SU-DHL-6 (cell line): ENCODE results near the gene HIVEP3.
"Not testable (repeated sequence)": the region's sequence is repeated elsewhere in the genome, so short reads cannot be mapped to it uniquely, and the experiment has no call there.

Source experiments
- H2AFZ ChIP-seq: fragments of 200-600 bp; sonication (generic); 2 replicates; pipeline ENCODE4 v1.6.1; 2014; ENCODE audit warnings: low read depth, mild to moderate bottlenecking, moderate library complexity, mixed read lengths, antibody characterized with exemption, low read length; ENCODE audit not compliant: severe bottlenecking
- H3F3A ChIP-seq: fragments of 200-600 bp; shearing (Covaris generic); 2 replicates; pipeline ENCODE4 v1.6.0; 2016; ENCODE audit warnings: antibody characterized with exemption, mild to moderate bottlenecking; ENCODE audit not compliant: insufficient read depth
- H3K27ac ChIP-seq: fragments of 200-600 bp; sonication (generic); 2 replicates; pipeline ENCODE4 v1.5.1; 2016; ENCODE audit warnings: low read depth, mild to moderate bottlenecking, low read length, moderate library complexity, mixed read lengths
- H3K27me3 ChIP-seq: fragments of 200-600 bp; sonication (generic), shearing (Covaris generic); 2 replicates; pipeline ENCODE4 v1.6.0; 2014; ENCODE audit warnings: mild to moderate bottlenecking, low read length
- H3K36me3 ChIP-seq: fragments of 200-600 bp; sonication (generic); 2 replicates; pipeline ENCODE4 v1.6.1; 2014; ENCODE audit warnings: mild to moderate bottlenecking, low read length, mixed read lengths
- H3K4me2 ChIP-seq: fragments of 300-600, 200-600 bp; shearing (Covaris generic), sonication (generic); 2 replicates; pipeline ENCODE4 v1.6.0; 2014; ENCODE audit warnings: low read length, low read depth, mild to moderate bottlenecking; ENCODE audit not compliant: poor library complexity, severe bottlenecking
- H3K4me3 ChIP-seq: fragments of 200-600 bp; sonication (generic); 2 replicates; pipeline ENCODE4 v1.5.1; 2014; ENCODE audit warnings: antibody characterized with exemption, low read length, mild to moderate bottlenecking, mixed read lengths; ENCODE audit not compliant: insufficient read depth, poor library complexity, severe bottlenecking
- H3K79me2 ChIP-seq: fragments of 200-600 bp; sonication (generic); 2 replicates; pipeline ENCODE4 v1.6.1; 2014; ENCODE audit warnings: mild to moderate bottlenecking, low read length, moderate library complexity; ENCODE audit not compliant: insufficient read depth
- H3K9ac ChIP-seq: fragments of 200-600 bp; sonication (generic); 2 replicates; pipeline ENCODE4 v1.7.0; 2014; ENCODE audit warnings: mild to moderate bottlenecking, low read length
- H3K9me2 ChIP-seq: fragments of 200-600 bp; sonication (generic); replicated peaks from 2 replicates; pipeline ENCODE4 v1.6.1; 2014; ENCODE audit warnings: low read length; ENCODE audit not compliant: insufficient read depth
- H3K9me3 ChIP-seq: fragments of 200-600 bp; sonication (generic); 2 replicates; pipeline ENCODE4 v1.6.1; 2014; ENCODE audit warnings: low read length, mixed read lengths; ENCODE audit not compliant: insufficient read depth
- H4K20me1 ChIP-seq: fragments of 200-600 bp; sonication (generic); 2 replicates; pipeline ENCODE4 v1.6.1; 2014; ENCODE audit warnings: low read depth, mild to moderate bottlenecking, antibody characterized with exemption, low read length, moderate library complexity, mixed read lengths
- EZH2phosphoT487 ChIP-seq: fragments of 200-600 bp; sonication (generic), shearing (Covaris generic); conservative IDR thresholded peaks from 2 replicates; pipeline ENCODE4 v1.6.1; 2018; ENCODE audit warnings: mild to moderate bottlenecking, antibody characterized with exemption, low read length, moderate library complexity, mixed read lengths
- TF ChIP-seq, protein P1 (sequence below): fragments of 200-600 bp; sonication (generic); IDR thresholded peaks from one replicate; pipeline ENCODE4 v1.5.1; 2017; ENCODE audit warnings: antibody characterized with exemption, mild to moderate bottlenecking, low read length, moderate library complexity; ENCODE audit not compliant: insufficient read depth, poor library complexity, severe bottlenecking

Gene HIVEP3

DNA sequence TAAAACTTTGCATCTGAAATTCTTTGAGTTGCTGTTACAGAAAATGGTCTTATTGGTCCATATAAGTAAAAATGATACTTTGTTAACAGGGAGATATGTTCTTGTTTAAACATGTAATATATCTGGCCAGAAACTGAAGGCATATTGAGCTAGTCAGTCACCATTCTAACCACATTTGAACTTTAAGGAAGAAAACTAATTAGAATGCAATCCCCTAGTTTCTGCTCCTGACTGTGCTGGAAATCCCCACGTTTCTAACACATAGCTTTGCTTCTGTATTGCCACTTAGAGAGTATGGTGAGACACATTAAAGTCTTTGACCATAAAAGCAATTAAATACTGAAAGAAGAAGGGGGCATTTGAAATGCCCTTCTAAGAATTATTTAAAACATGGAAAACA lies 32.1 kb upstream of the HIVEP3 start:
- Histone ChIP-seq H3K79me2 (no peaks in the 10 kb centered on the region), H3K27me3 (no peaks in the 10 kb centered on the region), H3K27ac (no peak overlapping the region), H3F3A (no peaks in the 10 kb centered on the region), H3K9me3 (no peaks in the 10 kb centered on the region; the same call in 1 of the 2 replicates), H3K9me2 (no peaks in the 10 kb centered on the region; the same call in 1 of the 2 replicates), H2AFZ (no peak overlapping the region), H4K20me1 (no peaks in the 10 kb centered on the region), H3K4me3 (no peak overlapping the region), H3K4me2 (no peak overlapping the region), H3K9ac (no peak overlapping the region), H3K36me3 (no peaks in the 10 kb centered on the region)
- TF ChIP-seq, protein P1, sequence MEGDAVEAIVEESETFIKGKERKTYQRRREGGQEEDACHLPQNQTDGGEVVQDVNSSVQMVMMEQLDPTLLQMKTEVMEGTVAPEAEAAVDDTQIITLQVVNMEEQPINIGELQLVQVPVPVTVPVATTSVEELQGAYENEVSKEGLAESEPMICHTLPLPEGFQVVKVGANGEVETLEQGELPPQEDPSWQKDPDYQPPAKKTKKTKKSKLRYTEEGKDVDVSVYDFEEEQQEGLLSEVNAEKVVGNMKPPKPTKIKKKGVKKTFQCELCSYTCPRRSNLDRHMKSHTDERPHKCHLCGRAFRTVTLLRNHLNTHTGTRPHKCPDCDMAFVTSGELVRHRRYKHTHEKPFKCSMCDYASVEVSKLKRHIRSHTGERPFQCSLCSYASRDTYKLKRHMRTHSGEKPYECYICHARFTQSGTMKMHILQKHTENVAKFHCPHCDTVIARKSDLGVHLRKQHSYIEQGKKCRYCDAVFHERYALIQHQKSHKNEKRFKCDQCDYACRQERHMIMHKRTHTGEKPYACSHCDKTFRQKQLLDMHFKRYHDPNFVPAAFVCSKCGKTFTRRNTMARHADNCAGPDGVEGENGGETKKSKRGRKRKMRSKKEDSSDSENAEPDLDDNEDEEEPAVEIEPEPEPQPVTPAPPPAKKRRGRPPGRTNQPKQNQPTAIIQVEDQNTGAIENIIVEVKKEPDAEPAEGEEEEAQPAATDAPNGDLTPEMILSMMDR = no peak

GRCh38 chr1:41945946-41946345 lies 27.2 kb upstream of the HIVEP3 start:
- H3K79me2 ChIP-seq, H3K9me2 ChIP-seq, H3F3A ChIP-seq, H3K9me3 ChIP-seq, H4K20me1 ChIP-seq, H3K4me2 ChIP-seq, H3K9ac ChIP-seq, H3K4me3 ChIP-seq, H2AFZ ChIP-seq, H3K27me3 ChIP-seq, H3K36me3 ChIP-seq, H3K27ac ChIP-seq: not testable (repeated sequence)

- Histone ChIP-seq H3K9ac (no peak overlapping the region), H4K20me1 (no peaks in the 10 kb centered on the region), H3K27me3 (no peaks in the 10 kb centered on the region), H3K4me2 (no peak overlapping the region), H3K79me2 (no peaks in the 10 kb centered on the region), H2AFZ (no peak overlapping the region), H3K4me3 (no peak overlapping the region), H3K9me2 (no peaks in the 10 kb centered on the region), H3K36me3 (no peaks in the 10 kb centered on the region), H3K9me3 (no peaks in the 10 kb centered on the region), H3F3A (no peaks in the 10 kb centered on the region), H3K27ac (no peak overlapping the region)
- no peak for TF ChIP-seq EZH2phosphoT487
- TF ChIP-seq, protein P1 = no peak
These were observed 25.0 kb upstream of the HIVEP3 start for GRCh38 chr1:41943717-41944116.

DNA sequence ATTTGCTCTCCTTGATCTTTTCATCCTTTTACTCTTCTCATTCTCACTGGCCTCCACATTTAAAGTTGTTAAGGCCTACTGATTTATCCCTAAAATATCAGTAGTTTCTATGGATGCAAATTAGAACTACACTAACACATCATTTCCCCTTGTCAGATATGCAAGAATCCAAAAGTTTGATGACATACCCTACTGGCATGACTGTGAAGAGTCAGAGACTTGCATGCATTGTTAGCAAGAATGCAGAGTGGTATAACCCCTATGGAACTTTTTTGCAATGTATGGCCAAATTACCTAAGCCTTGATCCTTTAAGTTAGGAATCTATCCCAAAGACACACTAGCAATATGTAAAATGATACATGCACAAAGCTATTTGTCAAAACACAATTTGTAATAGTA lies 23.6 kb upstream of the HIVEP3 start:
- no peak overlapping the region for H3K4me3 ChIP-seq
- no peaks in the 10 kb centered on the region for H3K9me2 ChIP-seq
- H3K27ac ChIP-seq = no peak overlapping the region
- H3F3A ChIP-seq = no peaks in the 10 kb centered on the region
- no peaks in the 10 kb centered on the region for H3K9me3 ChIP-seq
- H3K9ac ChIP-seq = no peak overlapping the region
- H4K20me1 ChIP-seq = no peaks in the 10 kb centered on the region
- H3K36me3 ChIP-seq = no peaks in the 10 kb centered on the region
- TF ChIP-seq EZH2phosphoT487 = no peak
- TF ChIP-seq, protein P1 = no peak
- no peak overlapping the region for H3K4me2 ChIP-seq
- H2AFZ ChIP-seq = no peak overlapping the region
- H3K79me2 ChIP-seq = no peaks in the 10 kb centered on the region
- H3K27me3 ChIP-seq = no peaks in the 10 kb centered on the region
